Chondrocyte (in vitro differentiated cells): ENCODE measurements around the gene CAMK2B. TPM values are rescaled to one million over a fixed set of nuclear protein-coding genes. Genes with fewer than 3 reads are reported as not detected.

Experiments used
- DNase-seq: peaks from one replicate; pipeline ENCODE4 v3.0.0; 2021; ENCODE audit warnings: mixed read lengths, low spot score
- H3K27ac Mint-ChIP-seq: one replicate; pipeline ENCODE4 v1.8.0; 2021; ENCODE audit warnings: mild to moderate bottlenecking, moderate library complexity, mixed read lengths; ENCODE audit not compliant: unreplicated experiment
- H3K27me3 Mint-ChIP-seq: 2 replicates; pipeline ENCODE4 v1.8.0; 2021; ENCODE audit warnings: low read depth, mixed read lengths
- H3K36me3 Mint-ChIP-seq: 2 replicates; pipeline ENCODE4 v1.8.0; 2021; ENCODE audit warnings: low read depth, mixed read lengths
- H3K4me1 Mint-ChIP-seq: 2 replicates; pipeline ENCODE4 v1.8.0; 2021; ENCODE audit warnings: low read depth, mild to moderate bottlenecking, mixed read lengths
- H3K4me3 Mint-ChIP-seq: one replicate; pipeline ENCODE4 v1.8.0; 2021; ENCODE audit warnings: mild to moderate bottlenecking, moderate library complexity, mixed read lengths; ENCODE audit not compliant: unreplicated experiment
- H3K9me3 Mint-ChIP-seq: 2 replicates; pipeline ENCODE4 v1.8.0; 2021; ENCODE audit warnings: low read depth, mixed read lengths
- total RNA-seq: library from RNA; stranded (reverse); gene quantifications from 3 replicates; pipeline ENCODE4 v1.2.1, GENCODE V29; 2021
- TF ChIP-seq, protein P1 (sequence below): fragments of 200-600 bp; sonication (generic); IDR thresholded peaks from 2 replicates; pipeline ENCODE4 v1.5.0; 2021; ENCODE audit warnings: antibody characterized with exemption, mild to moderate bottlenecking, moderate library complexity

CAMK2B gene
- total RNA-seq, 1 donor from 2014 or later, result 0.27 TPM

DNA sequence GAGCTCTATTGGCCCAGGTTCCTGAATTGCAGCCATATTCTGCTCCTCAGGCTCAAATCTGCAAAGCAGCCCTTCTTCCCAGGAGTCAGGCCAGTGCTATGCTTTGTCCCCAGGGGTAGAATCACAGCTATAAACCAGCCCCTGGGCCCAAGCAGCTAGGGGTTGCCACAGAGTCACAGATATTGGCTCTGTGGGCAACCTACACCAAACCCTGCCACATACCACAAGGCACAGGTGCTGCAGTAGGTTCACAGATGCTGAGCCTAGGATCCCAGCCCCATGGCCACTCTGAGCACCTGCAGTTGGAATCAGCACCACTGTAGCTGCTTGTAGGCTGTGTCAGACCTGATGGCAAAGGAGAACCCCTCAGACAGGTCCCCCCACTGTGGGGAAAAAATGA lies 43.1 kb upstream of the CAMK2B start:
- H3K4me1 Mint-ChIP-seq, result no peaks in the 10 kb centered on the region
- H3K9me3 Mint-ChIP-seq, result peaks cover 14% of the 10 kb centered on the region
- TF ChIP-seq, protein P1, sequence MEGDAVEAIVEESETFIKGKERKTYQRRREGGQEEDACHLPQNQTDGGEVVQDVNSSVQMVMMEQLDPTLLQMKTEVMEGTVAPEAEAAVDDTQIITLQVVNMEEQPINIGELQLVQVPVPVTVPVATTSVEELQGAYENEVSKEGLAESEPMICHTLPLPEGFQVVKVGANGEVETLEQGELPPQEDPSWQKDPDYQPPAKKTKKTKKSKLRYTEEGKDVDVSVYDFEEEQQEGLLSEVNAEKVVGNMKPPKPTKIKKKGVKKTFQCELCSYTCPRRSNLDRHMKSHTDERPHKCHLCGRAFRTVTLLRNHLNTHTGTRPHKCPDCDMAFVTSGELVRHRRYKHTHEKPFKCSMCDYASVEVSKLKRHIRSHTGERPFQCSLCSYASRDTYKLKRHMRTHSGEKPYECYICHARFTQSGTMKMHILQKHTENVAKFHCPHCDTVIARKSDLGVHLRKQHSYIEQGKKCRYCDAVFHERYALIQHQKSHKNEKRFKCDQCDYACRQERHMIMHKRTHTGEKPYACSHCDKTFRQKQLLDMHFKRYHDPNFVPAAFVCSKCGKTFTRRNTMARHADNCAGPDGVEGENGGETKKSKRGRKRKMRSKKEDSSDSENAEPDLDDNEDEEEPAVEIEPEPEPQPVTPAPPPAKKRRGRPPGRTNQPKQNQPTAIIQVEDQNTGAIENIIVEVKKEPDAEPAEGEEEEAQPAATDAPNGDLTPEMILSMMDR, result no peak
- no peak overlapping the region for H3K4me3 Mint-ChIP-seq
- peaks cover 2% of the 10 kb centered on the region for H3K27me3 Mint-ChIP-seq
- no peak for DNase-seq
- H3K27ac Mint-ChIP-seq, result no peak overlapping the region
- no peaks in the 10 kb centered on the region for H3K36me3 Mint-ChIP-seq

DNA sequence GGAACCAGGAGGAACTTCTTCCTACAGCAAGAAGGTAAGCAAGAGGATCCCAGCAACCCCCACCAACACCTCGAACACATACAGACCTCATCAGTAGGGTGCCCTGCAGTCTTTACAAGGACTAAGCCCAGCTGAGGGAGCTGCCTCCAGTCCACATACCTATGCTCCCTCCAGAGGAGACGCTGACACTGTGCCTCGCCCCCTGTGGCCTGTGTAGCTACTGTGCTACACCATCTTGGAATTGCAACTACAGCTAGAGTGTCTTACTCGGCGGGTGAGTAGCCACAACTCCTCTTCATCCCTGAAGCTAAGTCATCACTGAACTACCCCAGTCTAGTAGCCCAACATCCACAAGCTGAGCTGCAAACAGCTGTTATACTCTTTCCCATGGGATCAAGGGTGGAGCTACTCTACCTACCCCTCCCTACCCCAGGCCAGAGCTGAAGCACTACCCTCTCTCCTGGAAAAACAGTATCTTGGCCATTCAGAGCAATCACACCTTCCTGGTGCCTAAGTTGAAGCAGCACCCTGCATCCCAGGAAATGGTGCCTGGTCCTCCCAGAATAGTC lies 42.2 kb upstream of the CAMK2B start:
- H3K4me3 Mint-ChIP-seq, result no peak overlapping the region
- H3K27me3 Mint-ChIP-seq, result peaks cover 9% of the 10 kb centered on the region
- DNase-seq, result peak; percentile 42
- no peaks in the 10 kb centered on the region for H3K4me1 Mint-ChIP-seq
- no peak overlapping the region for H3K27ac Mint-ChIP-seq
- peaks cover 15% of the 10 kb centered on the region for H3K9me3 Mint-ChIP-seq
- H3K36me3 Mint-ChIP-seq, result peaks cover under 1% of the 10 kb centered on the region
- TF ChIP-seq, protein P1, result no peak

DNA sequence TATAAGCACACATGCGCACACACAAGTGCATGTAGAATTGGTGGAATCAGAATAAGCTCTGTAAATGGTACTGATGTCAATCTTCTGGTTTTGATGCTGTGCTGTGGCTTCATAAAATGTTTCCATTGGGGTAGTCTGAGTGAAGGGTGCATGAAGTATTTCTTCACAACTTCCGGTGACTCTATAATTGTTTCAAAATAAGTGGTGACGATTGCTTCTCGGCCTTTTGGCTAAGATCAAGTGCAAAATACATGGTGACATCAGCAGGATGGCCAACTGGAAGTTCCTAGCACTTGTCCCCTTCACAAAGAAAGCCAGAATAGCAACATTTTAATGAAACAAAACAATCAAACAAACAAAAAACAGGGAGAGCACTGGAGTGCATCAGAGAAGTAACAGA lies 41.6 kb upstream of the CAMK2B start:
- Mint-ChIP-seq H3K27ac (no peak overlapping the region), H3K4me3 (no peak overlapping the region)

DNA sequence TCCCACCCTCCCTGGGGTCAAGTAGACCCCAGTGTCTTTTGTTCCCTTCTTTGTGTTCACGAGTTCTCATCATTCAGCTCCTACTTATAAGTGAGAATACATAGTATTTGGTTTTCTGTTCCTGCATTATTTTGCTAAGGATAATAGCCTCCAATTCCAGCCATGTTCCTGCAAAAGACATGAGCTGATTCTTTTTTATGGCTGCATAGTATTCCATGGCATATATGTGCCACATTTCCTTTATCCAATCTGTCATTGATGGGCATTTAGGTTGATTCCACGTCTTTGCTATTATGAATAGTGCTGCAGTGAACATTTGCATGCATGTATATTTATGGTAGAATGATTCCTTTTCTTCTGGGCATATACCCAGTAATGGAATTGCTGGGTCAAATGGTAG lies 28.3 kb upstream of the CAMK2B start:
- Mint-ChIP-seq H3K4me3 (no peak overlapping the region), H3K27ac (no peak overlapping the region), H3K27me3 (peaks cover 42% of the 10 kb centered on the region), H3K4me1 (no peaks in the 10 kb centered on the region), H3K9me3 (peaks cover 35% of the 10 kb centered on the region), H3K36me3 (peaks cover 14% of the 10 kb centered on the region)
- TF ChIP-seq, protein P1, result no peak
- no peak for DNase-seq

More for the DNA sequence above, 41.6 kb upstream of the CAMK2B start:
- TF ChIP-seq, protein P1, result no peak
- Mint-ChIP-seq H3K9me3 (peaks cover 20% of the 10 kb centered on the region), H3K4me1 (no peaks in the 10 kb centered on the region), H3K27me3 (peaks cover 14% of the 10 kb centered on the region), H3K36me3 (peaks cover 4% of the 10 kb centered on the region)
- no peak for DNase-seq

DNA sequence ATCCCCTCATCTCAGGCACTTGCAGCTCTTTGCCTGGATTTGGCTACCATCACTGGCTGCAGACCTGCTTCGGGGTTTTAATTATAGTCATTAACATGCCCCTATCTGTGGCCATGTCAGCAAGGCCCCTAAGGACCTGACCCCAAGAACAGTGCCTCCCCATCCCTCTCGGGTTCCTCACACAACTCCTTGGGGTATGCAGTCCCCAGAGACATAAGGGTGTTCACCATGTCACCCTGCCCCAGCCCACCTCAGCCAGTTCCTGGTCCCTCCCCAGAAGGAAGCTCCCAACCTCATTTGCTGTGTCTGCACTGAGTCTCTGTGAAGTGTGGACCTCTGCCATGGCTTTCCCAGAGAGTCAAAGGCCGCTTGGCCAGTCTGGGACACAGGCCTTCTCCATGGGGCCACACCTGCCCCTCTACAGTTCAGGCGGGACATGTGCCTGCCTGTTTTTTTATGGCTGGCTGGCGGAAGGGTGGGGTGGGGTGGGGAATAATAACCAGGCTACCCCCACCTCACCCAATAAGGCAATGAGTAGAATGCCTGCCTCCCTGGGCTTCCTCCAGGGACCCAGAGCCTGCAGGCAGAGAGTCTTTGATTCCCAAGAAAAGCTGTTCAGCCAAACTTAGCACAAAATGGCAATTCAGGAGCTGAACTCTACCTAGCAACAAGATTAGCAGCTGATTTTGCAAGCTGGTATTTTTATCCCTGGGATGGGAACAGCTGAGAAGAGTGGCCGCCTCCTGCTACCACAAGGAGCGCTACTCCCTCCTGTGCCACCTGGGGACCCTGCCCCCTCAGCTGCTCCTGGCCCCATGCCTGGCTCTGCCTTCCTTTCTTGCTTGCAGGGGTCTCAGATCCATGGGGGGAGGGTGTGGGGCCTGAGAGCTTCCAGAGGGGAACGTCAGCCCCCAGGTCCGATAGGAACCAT lies 23.7 kb upstream of the CAMK2B start:
- H3K4me3 Mint-ChIP-seq, result no peak overlapping the region

More for the DNA sequence above, 23.7 kb upstream of the CAMK2B start:
- TF ChIP-seq, protein P1, result no peak
- DNase-seq, result no peak
- peaks cover 2% of the 10 kb centered on the region for H3K36me3 Mint-ChIP-seq
- H3K27ac Mint-ChIP-seq, result no peak overlapping the region
- H3K9me3 Mint-ChIP-seq, result peaks cover 8% of the 10 kb centered on the region
- H3K27me3 Mint-ChIP-seq, result peaks cover 30% of the 10 kb centered on the region
- no peaks in the 10 kb centered on the region for H3K4me1 Mint-ChIP-seq
